HG03095 (cell line): ENCODE measurements around the gene ABCB1.

ENCODE experiments used
- ATAC-seq: cut with Tn5 transposase; IDR thresholded peaks from one replicate; pipeline ENCODE4 v1.9.1; 2021; ENCODE audit warnings: moderate library complexity; ENCODE audit not compliant: unreplicated experiment

Gene ABCB1

DNA sequence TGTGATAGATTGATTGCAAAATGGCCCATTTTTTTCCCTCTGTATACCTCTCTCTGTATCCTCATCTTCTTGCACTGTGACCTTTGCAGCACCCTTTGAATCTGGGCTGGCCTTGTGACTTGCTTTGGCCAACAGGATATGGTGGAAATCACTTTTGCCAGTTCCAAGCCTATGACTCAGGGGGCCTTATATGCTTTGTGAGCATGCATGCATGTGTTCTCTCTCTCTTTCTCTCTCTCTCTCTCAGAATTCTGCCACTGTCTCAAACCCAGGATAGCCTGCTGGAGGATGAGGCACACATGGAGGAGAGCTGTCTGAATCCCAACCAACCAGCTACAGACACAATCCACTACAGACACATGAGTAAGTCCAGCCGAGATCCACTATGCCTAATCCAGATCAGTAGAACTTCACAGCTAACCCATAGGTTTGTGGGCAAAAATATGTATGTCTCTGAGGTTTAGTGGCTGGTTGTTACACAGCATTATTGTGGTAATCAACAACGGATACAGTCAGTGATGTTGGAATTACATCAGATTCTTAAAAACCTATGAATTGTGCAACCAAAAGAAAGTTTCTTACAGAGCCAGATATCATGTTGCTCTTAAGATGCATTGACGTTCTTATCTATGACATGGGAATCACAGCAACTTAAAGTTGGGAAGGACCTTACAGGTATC is 83.4 kb downstream of the ABCB1 start:
- ATAC-seq: no peak

DNA sequence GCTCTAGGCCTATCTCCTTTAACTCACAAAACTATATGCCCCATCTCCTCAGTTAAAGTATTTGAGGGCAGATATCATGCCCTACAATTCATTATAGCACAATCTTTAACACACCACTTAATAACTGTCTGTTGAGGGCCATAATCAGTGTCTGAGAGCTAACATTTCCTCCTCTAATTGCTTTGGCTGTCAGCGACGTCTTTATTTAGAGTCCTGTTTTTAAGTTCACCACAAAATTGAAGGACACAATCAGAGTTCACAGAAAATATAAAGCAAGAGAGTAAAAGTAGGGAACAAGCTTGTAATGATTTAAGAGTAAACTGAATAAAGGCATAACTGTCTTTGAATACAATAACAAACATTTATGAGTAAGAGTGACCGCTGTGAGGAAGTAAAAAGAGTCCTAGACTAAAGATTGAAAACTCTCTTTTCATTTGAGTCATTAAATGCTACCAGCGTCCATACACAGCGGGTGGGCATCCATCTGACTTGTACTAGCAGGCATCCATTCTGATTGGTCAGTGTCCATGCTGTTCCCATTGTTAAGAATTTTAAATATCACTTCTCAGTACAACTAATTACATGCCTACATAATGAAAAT is 86.8 kb downstream of the ABCB1 start:
- no peak for ATAC-seq

DNA sequence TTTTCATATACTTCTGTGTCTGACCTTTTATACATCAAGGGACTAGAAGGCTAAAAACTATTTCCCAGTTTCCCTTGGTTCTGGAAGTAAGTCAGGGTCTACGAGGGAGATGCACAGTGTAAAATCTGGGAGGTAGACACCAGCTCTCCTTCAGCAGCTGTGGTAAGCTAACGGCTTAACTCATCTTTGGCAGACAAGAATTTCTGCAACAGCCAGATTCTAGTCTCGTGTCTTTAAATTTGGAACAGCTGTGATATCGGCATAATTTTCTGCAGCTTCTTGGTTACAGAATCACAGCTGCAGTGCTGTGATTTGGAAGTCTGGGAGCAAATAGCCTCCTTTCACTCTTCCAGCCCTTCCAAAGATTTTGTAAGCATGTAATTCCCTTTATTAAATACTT is 87.8 kb downstream of the ABCB1 start:
- no peak for ATAC-seq

DNA sequence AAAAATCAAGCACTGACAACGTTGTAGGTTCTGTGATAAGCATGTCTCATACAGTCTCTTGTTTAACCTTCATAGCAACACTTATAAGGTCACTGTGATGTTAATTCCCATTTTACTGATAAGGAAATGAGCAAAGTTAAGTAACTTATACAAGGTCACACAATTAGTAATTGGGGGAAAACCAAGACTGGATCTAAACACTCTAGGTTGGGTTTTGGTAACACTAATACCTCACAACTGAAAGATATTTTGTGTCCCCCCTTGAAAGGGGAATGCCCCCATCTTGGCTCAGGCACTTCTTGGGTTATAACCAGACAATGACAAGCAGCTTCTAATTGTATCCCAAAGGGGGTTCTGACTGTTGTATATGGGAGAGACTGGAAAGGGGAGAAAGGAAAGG is 89.2 kb downstream of the ABCB1 start:
- no peak for ATAC-seq

DNA sequence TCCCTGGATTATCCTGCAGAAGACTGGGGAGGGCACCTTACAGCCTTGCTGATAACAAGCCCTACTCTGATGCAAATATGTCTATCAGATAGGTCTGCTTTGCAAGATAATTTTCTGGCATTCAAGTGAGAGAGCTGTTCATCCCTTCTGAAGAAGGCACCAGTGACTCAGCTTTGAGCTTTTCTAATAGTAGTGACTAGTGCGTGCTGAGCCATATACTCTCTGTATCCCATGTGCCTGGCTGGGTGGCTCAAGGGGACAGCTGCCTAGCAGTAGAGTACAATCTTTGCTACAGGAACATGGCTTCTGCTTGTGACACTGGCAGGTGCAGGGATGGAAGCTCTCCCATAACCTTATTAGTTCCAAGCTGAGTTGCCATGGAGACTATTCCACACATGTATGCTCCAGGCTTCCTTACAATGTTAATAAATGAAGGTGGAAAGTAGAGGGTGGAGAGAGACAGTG is 90.2 kb downstream of the ABCB1 start:
- ATAC-seq: no peak

DNA sequence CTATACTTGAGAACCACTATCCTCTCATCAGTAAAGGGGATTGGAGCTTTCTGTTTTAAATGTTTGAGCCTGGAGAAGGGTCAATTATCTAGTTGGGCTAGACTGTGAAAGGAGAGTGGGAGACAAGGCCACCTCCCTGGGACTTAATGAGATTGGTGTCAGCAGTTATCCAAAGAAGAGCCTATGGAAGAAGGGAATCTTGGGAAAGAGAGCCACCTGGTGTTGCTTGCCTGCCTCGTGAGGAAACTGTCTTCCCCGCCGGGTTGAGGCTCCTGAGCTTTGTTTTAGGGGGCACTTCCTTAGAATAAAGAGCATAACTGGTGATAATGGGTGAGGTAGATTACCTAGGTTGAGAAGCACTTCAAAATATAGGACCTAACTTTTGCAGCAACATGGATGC is 93.2 kb downstream of the ABCB1 start:
- no peak for ATAC-seq

DNA sequence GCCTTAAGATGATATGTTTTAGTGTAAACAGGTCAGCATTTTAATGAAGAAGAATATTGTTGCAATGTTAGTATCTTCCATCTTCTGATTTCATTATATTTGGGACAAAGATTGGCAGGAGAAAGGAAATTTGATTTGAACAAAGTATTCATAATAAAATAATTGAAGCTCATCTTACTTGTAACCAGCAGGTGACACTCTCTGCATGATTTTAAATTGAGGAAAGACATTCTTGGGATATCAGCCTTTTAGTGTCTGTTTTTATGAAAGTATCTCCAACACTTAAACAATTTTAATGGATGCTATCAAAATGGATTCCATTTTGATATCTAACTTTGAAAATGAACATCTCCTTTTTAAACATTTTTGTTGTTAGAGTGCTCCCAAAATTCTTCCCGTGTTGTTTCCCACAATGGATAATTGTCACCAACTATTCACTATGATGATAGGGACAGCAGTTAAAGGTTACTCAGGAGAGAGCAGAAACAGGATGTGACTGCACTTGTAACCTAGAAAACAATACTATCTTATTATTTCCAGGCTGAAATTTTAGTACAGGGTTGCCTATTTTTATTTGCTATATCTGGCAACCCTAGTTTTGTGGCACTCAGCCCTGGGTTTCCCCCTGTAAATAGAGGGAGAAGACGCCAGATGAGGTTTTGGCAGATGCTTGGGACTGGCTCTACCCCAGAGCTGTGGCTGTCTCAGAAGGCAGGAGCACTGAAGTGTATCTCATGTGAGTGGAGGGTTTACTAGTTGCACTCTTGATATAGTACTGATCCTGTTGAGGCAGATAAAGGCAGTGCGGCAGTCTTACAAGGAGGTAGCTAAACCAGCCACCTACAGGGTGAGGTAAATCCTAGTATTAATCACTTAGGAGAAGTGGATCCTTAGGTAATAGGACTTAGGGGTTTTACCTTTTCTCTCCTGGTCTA is 94.2 kb downstream of the ABCB1 start:
- ATAC-seq: no peak

DNA sequence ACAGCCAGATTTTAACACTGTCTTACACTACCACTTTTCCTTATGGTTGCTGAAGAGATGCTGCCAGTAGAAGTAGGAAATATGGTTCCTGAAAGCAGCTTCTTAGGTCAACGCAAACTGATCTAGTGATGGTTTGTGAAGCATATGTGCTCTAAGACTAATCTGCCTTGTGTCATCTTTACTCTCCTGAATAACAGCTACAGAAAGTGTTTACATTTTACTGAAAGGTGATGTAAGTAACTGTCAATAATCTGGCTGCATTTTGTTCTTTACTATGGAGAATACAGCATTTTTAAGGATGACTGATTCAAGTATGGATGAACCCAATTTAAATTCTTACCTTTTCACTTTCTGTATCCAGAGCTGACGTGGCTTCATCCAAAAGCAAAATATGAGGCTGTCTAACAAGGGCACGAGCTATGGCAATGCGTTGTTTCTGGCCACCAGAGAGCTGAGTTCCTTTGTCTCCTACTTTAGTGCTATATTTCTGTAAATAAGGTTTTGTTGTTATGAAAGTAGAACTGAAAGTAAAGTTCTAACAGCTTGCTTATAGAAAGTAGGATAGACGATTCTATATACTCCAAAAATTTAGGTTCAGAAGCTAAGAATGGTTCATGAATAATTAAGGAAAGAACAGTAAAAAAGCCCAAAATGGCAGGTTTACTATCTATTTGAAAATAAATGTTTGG is 95.0 kb downstream of the ABCB1 start:
- ATAC-seq: no peak

DNA sequence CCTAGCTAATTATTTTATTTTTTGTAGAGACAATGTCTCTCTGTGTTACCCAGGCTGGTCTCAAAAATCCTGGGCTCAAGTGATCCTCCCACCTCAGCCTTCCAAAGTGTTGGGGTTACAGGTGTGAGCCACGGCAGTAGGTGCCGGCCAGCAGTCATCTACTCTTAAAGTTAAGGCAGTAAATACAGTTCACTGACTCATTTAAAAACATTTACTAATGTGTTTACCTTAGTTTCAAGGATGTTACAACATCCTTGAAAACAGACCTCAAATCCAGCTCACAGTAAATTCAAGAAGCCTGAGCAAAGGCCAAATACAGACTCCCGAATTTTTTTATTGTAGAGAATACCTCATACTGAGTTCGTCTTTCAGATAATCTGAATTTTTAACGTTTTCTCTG is 95.6 kb downstream of the ABCB1 start:
- no peak for ATAC-seq

DNA sequence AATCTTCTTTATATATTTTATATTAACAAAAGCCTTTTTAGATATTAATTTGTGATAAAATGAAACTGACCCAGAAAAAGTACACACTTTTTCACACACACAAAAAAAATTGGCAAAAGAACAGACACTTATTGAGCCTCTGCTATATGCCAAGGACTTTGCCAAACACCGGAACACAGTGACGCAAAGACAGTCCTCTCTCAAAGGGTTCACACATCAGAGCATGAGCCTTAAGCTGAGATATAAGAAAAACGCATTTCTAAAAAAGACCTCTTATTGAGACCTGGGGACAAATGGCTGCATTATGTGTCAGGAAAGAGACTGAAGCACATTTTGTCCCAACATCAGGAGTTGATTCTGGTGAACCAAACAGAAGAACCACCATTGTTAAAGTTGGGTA is 101.2 kb downstream of the ABCB1 start:
- no peak for ATAC-seq

DNA sequence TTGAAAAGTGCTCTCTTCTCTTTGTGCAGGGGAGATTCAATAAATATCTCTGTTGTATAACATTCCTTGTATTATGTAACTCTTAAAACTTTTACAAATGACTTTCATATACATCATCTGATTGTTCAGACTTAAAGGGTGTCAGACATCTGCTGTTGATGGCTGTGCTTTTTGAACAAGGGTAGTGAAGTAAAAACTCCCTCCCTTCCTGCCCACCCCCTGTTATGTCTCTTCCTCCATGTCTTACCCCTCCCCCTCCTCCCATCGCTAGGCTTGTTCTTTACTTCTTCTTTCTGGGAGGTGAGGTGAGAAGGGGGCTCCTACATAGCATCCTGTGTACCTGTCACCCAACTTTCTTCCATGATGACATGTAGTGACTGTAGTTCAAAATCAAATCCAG is 101.8 kb downstream of the ABCB1 start:
- ATAC-seq: no peak

DNA sequence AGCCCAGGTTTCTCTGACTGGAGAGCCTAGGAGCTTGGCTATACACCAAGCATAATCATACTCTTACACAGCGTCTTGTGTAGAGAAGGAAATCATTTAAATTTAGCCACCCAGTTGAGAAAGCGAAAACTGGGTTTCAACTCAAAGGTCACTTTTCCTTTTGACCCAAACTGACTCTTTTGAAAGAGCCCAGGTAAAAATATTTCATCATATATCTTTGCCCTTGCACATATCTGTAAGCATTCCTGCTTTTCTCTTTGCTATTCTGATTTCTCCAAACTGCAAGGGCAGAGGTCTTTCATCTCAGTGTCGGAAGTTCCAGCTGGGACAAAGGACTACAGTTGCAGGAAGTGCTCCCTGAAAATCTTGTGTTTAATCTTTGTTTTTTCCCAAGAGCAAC is 103.2 kb downstream of the ABCB1 start:
- ATAC-seq: no peak

DNA sequence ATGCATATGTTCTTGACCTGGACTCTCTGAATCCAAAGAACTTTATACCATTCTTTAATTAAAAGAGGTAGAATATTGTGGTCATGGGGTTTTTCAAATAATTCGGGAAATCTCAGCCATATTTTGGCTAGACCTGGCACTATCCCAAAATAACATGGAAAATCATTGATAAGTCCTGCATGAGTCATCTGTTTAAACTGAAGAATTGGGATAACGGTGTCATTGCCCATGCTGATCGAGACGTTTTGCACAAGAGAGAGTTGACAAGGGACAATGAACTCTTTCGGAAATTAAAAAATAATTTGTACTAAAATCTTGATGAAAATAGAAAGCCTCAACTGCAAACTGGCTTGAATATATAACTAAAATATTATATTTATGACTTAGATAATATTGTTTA is 105.3 kb downstream of the ABCB1 start:
- ATAC-seq: no peak

DNA sequence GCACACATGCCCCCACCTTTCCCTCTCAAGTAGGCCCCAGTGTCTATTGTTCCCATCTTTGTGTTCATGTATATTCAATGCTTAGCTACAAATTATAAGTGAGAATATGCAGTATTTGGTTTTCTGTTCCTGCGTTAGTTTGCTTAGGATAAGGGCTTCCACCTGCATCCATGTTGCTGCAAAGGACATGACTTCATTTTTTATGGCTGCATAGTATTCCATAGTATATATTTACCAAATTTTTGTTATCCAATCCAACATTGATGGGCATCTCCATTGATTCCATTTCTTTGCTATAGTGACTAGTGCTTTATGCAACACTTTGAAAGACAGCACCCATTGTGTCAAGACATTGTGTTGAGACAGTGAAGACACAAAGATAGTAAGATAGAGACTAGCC is 106.2 kb downstream of the ABCB1 start:
- no peak for ATAC-seq

DNA sequence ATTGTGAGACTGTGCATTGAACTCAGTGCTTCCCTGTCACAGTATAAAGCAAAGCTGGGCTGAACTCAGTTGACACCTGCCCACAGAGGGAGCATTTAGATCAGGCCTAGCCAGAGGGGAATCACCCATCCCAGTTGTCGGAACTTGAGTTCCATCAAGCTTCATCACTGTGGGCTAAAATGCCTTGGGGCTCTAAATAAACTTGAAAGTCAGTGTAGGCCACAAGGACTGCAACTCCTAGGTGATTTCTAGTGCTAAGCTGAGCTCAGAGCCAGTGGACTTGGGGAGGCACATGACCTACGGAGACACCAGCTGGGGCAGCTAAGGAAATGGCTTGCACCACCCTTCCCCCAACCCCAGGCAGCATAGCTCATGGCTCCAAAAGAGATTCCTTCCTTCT is 117.6 kb downstream of the ABCB1 start:
- ATAC-seq: no peak

DNA sequence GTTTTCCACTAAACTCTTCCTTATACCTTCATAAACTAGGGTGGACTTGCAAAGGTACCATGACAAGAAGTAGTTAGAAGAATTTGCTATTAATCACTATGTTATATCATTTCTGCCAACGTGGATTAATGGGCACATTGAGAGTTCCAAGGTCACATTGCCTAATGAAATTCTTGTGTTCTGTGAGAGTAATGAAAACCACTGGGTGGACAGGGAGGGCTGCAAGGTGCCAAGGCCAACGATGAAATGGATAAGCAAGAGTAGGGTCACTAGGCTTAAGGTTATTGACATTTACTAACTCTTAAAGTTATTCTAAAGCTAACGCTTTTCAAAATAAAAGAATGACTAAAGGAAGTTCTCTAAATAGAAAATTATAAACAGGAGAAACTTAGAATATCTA is 118.6 kb downstream of the ABCB1 start:
- no peak for ATAC-seq

DNA sequence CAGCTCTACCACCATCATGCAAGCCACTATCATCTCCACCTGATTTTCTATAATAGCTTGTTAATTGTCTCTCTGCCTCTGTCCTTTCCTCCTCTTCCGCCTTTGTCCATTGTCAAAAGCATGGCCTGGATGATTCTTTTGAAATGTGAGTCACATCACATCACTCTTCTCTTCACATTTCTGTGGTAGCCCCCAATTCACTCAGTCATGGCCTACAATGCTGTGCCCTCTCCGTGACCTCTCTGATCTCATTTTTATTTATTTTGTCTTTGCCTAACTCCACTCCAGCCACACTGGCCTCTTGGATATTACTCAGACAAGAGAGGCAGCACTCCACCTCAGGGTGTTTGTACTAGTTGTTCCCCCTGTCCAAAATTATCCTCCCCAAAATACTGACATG is 120.3 kb downstream of the ABCB1 start:
- ATAC-seq: no peak

DNA sequence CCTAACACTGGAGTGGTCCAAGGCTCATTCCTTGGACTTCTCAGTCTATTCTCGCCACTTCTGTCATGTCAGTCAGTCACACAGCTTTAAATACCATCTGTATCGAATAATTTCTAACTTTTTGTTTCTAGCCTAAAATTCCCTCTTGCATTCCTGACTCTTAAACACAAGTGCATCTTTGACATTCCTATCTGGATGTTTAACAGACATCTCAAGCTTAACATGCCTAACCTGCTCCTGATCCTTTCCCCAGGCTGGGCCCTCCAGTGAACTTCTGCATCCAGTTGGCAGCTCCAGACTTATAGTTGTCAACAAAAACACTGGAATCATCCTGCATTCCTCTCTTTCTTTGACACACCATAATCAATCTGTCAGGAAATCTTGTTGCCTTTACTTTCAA is 120.7 kb downstream of the ABCB1 start:
- ATAC-seq: no peak

DNA sequence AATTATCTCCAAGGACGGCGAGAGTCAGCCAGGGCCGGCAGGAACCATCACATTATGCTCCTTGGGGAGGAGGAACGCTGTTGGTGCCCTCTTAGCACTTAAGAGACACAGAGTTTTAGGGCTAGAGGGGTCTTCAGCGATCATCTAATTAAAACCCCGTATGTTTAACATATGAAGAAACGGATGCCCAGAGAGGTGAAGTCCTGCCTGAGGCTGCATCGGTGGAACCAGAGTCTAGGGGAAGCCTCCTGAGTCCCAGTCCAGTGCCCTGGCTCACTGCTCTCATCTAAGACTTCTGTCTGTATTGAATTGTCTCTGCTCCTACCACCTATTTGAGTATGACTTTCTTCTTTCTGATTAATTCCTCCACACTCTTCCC is 124.5 kb downstream of the ABCB1 start:
- ATAC-seq: no peak

DNA sequence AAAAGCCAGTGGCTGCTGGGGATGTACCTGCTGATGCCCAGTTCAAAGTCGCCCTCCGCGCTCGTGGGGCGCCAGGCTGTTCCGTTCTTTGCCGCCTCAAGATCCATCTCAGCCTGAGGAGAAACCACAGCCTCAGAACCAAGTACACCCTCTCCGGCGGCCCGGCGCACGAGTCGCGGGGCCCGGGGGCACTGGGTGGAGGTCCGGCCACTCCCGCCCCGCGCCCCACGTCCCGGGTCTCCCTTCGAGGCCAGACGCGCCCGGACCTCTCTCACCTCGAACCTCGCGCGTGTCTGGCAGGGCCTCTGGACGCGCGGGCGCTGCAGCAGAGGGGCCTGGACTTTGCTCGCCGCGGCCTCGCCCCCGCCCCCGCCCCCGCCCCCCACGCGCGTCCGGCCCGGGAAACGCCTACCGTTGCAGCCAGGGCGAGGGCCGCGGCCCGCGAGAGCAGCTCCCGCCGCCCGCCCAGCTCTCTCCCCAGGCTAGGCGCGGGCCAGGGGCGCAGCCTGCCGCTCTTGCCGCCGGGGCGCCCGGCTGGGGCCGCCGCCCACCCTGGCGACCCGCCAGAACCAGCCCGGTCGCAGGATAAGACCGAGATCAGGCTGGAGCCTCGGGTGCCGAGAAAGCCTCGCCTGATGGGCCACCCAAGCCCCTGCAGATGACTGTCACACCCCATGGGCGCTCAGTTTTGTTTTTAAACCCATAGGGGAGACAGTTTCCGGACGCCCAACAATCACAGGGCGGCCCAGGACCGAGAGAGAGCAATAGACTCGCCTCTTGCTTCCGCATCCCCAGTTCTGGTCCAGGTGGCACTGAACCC is 125.1 kb downstream of the ABCB1 start, which contains the start of gene ABCB4:
Gene ABCB4 (minus strand): TSS at position 322 of the 820 bp plus-strand sequence. CDS start 215 bp downstream, at position 107.
- no peak for ATAC-seq
